B cell (primary cell): ENCODE results near the gene CAPN12. TPM values are rescaled to one million over a fixed set of nuclear protein-coding genes. Genes with fewer than 3 reads are reported as not detected.

Experiments
- ATAC-seq: fragments of 200-7000 bp; cut with Tn5 transposase; one replicate; pipeline ENCODE4 v1.10.0; 2021; ENCODE audit warnings: low read depth, mild to moderate bottlenecking, moderate number of reproducible peaks, moderate library complexity
- CTCF ChIA-PET: fragments of 350-600 bp; sonication (Branson Sonifier 250); formaldehyde crosslinking; loops from one replicate; lab custom pipeline; 2021; ENCODE audit warnings: antibody characterized with exemption, inconsistent platforms; lab: Charles Lee
- POLR2A ChIA-PET: fragments of 350-600 bp; sonication (Branson Sonifier 250); formaldehyde crosslinking; loops from one replicate; lab custom pipeline; 2021; ENCODE audit warnings: antibody characterized with exemption; lab: Charles Lee
- DNase-seq: peaks from one replicate; pipeline ENCODE4 v3.0.0; 2013
- H2AFZ ChIP-seq: 2 replicates; pipeline ENCODE4 v1.6.1; 2012; ENCODE audit warnings: mild to moderate bottlenecking, low read depth, low read length; ENCODE audit not compliant: insufficient read depth, poor library complexity, severe bottlenecking
- H3K27ac ChIP-seq, 2 donors: 1 replicate in 1 of 2; 2 replicates in 1 of 2; pipeline ENCODE4 v1.5.1; 2012 to 2013; ENCODE audit warnings: low read length in 2 of 2, mild to moderate bottlenecking in 2 of 2, moderate library complexity in 1 of 2
- H3K27me3 ChIP-seq, 4 experiments: fragments of 200-600 bp in 1 of 4; sonication (generic) in 1 of 4; replicated peaks in 1 of 4; 1 replicate in 2 of 4; 2 replicates in 2 of 4; pipeline versions ENCODE4 v1.6.1 to v1.7.0; 2013 to 2016; ENCODE audit warnings: low read length in 3 of 4, mild to moderate bottlenecking in 2 of 4, mixed read lengths in 1 of 4, moderate library complexity in 1 of 4; ENCODE audit not compliant: insufficient read depth in 4 of 4, control insufficient read depth in 3 of 4; ENCODE audit errors: control extremely low read depth in 1 of 4
- H3K36me3 ChIP-seq, 2 experiments: replicated peaks in 1 of 2; 1 replicate in 1 of 2; 2 replicates in 1 of 2; pipeline versions ENCODE4 v1.6.1 to v1.7.1; 2013; ENCODE audit warnings: low read length in 1 of 2; ENCODE audit not compliant: insufficient read depth in 2 of 2, control insufficient read depth in 1 of 2; ENCODE audit errors: control extremely low read depth in 1 of 2, extremely low read depth in 1 of 2
- H3K4me1 ChIP-seq, 2 donors: fragments of 200-600 bp in 1 of 2; sonication (generic) in 1 of 2; 1 replicate in 1 of 2; 2 replicates in 1 of 2; pipeline versions ENCODE4 v1.5.1 to v1.6.1; 2013 to 2017; ENCODE audit warnings: low read length in 2 of 2; ENCODE audit not compliant: control insufficient read depth in 2 of 2, insufficient read depth in 2 of 2
- H3K4me2 ChIP-seq: replicated peaks from 2 replicates; pipeline ENCODE3; 2012; ENCODE audit warnings: mild to moderate bottlenecking, low read depth, low read length; ENCODE audit not compliant: poor library complexity, severe bottlenecking
- H3K4me3 ChIP-seq, 5 experiments: fragments of 200-600 bp in 1 of 5; sonication (generic) in 1 of 5; 1 replicate in 3 of 5; 2 replicates in 2 of 5; pipeline versions ENCODE4 v1.5.1 to v1.7.0; 2011 to 2016; ENCODE audit warnings: low read length in 4 of 5, mild to moderate bottlenecking in 4 of 5, low read depth in 2 of 5, control low read depth in 1 of 5, moderate library complexity in 1 of 5; ENCODE audit not compliant: insufficient read depth in 1 of 5; ENCODE audit errors: control extremely low read depth in 1 of 5, extremely low read depth in 1 of 5
- H3K79me2 ChIP-seq: fragments of 200-600 bp; sonication (generic); one replicate; pipeline ENCODE4 v1.6.0; 2016; ENCODE audit warnings: low read length; ENCODE audit not compliant: control insufficient read depth, insufficient read depth
- H3K9ac ChIP-seq: fragments of 200-600 bp; sonication (generic); 2 replicates; pipeline ENCODE4 v1.6.1; 2017; ENCODE audit warnings: mild to moderate bottlenecking, low read length, moderate library complexity
- H3K9me3 ChIP-seq, 3 donors: one replicate each; pipeline versions ENCODE4 v1.6.1 to v1.7.1; 2013; ENCODE audit warnings: low read length in 2 of 3; ENCODE audit not compliant: control insufficient read depth in 2 of 3, insufficient read depth in 1 of 3; ENCODE audit errors: control extremely low read depth in 1 of 3
- H4K20me1 ChIP-seq: 2 replicates; pipeline ENCODE4 v1.6.0; 2012; ENCODE audit warnings: mild to moderate bottlenecking, low read length; ENCODE audit not compliant: insufficient read depth, control insufficient read depth, poor library complexity, severe bottlenecking
- H3K27ac Mint-ChIP-seq: one replicate; pipeline ENCODE4 v1.8.0; 2021; ENCODE audit warnings: mixed read lengths
- H3K27me3 Mint-ChIP-seq: one replicate; pipeline ENCODE4 v1.8.0; 2021; ENCODE audit warnings: mixed read lengths
- H3K4me1 Mint-ChIP-seq: one replicate; pipeline ENCODE4 v1.8.0; 2021; ENCODE audit warnings: mixed read lengths
- H3K4me3 Mint-ChIP-seq: one replicate; pipeline ENCODE4 v1.8.0; 2021; ENCODE audit warnings: mixed read lengths
- H3K9me3 Mint-ChIP-seq: one replicate; pipeline ENCODE4 v1.8.0; 2022; ENCODE audit warnings: mixed read lengths; ENCODE audit not compliant: insufficient read depth
- CTCF ChIP-seq: fragments of 200-600 bp; IDR thresholded peaks from one replicate; pipeline ENCODE4 v1.8.0; 2022; ENCODE audit warnings: antibody characterized with exemption, mild to moderate bottlenecking
- EZH2 ChIP-seq: IDR thresholded peaks from 2 replicates; pipeline ENCODE4 v1.6.1; 2012; ENCODE audit warnings: borderline replicate concordance, low read depth, mild to moderate bottlenecking, moderate library complexity, low read length; ENCODE audit not compliant: insufficient read depth, poor library complexity, severe bottlenecking
- WGBS: methylation state at CpG from one replicate; pipeline ENCODE4 v1.1.5; 2013; ENCODE audit warnings: missing lambda C conversion rate; ENCODE audit not compliant: insufficient coverage; 5-methylcytosine and 5-hydroxymethylcytosine counted together
- intact Hi-C: fragments of 100-400 bp; cut with micrococcal nuclease; formaldehyde crosslinking; loops from one replicate; pipeline ENCODE4 v1.10.0; 2022
- polyA plus RNA-seq: library from polyadenylated mRNA; depleted of rRNA; stranded (reverse); fragments of >200 nt; gene quantifications from 2 replicates; pipeline ENCODE4 v1.2.3, GENCODE V29; 2012
- total RNA-seq, 2 donors: library from RNA; stranded (reverse); fragments of 120-200 nt in 1 of 2; gene quantifications; 1 replicate in 1 of 2; 2 replicates in 1 of 2; pipeline versions ENCODE4 v1.2.3 to v1.2.4, GENCODE V29; 2013 to 2022

Gene CAPN12
- total and polyA plus RNA-seq, 2 donors (not counting 1 experiment from before 2014, with no cell fraction given), result 28.6 to 104 TPM

GRCh38 chr19:38695832-38696728 is 48.2 kb downstream of the CAPN12 start:
- peak overlapping the region; percentile 41 for H3K9ac ChIP-seq
- H3K4me3 ChIP-seq, result no peak overlapping the region
- H3K4me2 ChIP-seq, result peak overlapping the region; percentile 62
- ATAC-seq (no peak), DNase-seq (no peak)
- H3K36me3 ChIP-seq, result peaks cover 0 to 21% of the 10 kb centered on the region in 2 experiments
- ChIA-PET POLR2A (no interaction called here), CTCF (interaction anchor here (1.0 kb wide), 1 partner anchor 192 kb away, joined by 3 read pairs; no protein-coding TSS in a partner anchor)
- Mint-ChIP-seq H3K4me1 (peaks cover 57% of the 10 kb centered on the region), H3K4me3 (peak overlapping the region; percentile 76), H3K27ac (no peak overlapping the region), H3K27me3 (no peaks in the 10 kb centered on the region), H3K9me3 (no peaks in the 10 kb centered on the region)
- peaks cover 35 to 57% of the 10 kb centered on the region in 2 donors for H3K4me1 ChIP-seq
- no peaks in the 10 kb centered on the region for H3K9me3 ChIP-seq
- H4K20me1 ChIP-seq, result peaks cover 74% of the 10 kb centered on the region
- TF ChIP-seq EZH2 (no peak), CTCF (no peak)
- H3K27me3 ChIP-seq, result no peaks in the 10 kb centered on the region
- no peak overlapping the region for H2AFZ ChIP-seq
- WGBS, result 90% methylated on average over 5 of the region's 22 CpGs
- peaks cover 86% of the 10 kb centered on the region for H3K79me2 ChIP-seq
- no peak overlapping the region for H3K27ac ChIP-seq
- intact Hi-C loops, result no loop called here

- ATAC-seq (no peak), DNase-seq (peak; percentile 48)
- no peaks in the 10 kb centered on the region for H3K27me3 ChIP-seq
- intact Hi-C loops, result no loop called here
- H3K36me3 ChIP-seq, result peaks cover 0 to 15% of the 10 kb centered on the region in 2 experiments
- Mint-ChIP-seq H3K27me3 (no peaks in the 10 kb centered on the region), H3K9me3 (no peaks in the 10 kb centered on the region), H3K4me3 (peak overlapping the region; percentile 76), H3K4me1 (peaks cover 57% of the 10 kb centered on the region), H3K27ac (peak overlapping the region; percentile 73)
- peaks cover 88% of the 10 kb centered on the region for H3K79me2 ChIP-seq
- peak overlapping the region in 2 of 5 experiments; percentile 20 to 44 for H3K4me3 ChIP-seq
- H3K27ac ChIP-seq, result peak overlapping the region; percentile 2 to 68
- ChIA-PET POLR2A (no interaction called here), CTCF (interaction anchor here (1.0 to 1.5 kb wide), 2 partner anchors 180 to 192 kb away, joined by 3 to 5 read pairs; no protein-coding TSS in a partner anchor)
- H4K20me1 ChIP-seq, result peaks cover 67% of the 10 kb centered on the region
- no peak overlapping the region for H2AFZ ChIP-seq
- TF ChIP-seq EZH2 (no peak), CTCF (no peak)
- WGBS, result 39% methylated on average over 8 of the region's 9 CpGs
- peaks cover 35 to 57% of the 10 kb centered on the region in 2 donors for H3K4me1 ChIP-seq
- no peaks in the 10 kb centered on the region for H3K9me3 ChIP-seq
- peak overlapping the region; percentile 62 for H3K4me2 ChIP-seq
- H3K9ac ChIP-seq, result peak overlapping the region; percentile 41
Observed at GRCh38 chr19:38695317-38695683, 49.0 kb downstream of the CAPN12 start.
